Type B pancreatic cell (in vitro differentiated cells): Measurements from ENCODE around the gene TSPAN4. TPM values are rescaled to one million over a fixed set of nuclear protein-coding genes. Genes with fewer than 3 reads are reported as not detected.

Experiments
- DNase-seq: peaks from one replicate; pipeline ENCODE4 v3.0.0; 2021; ENCODE audit warnings: mixed read lengths; ENCODE audit not compliant: unreplicated experiment; ENCODE audit errors: extremely low spot score
- H3K27ac Mint-ChIP-seq: 2 replicates; pipeline ENCODE4 v1.8.0; 2021; ENCODE audit warnings: mild to moderate bottlenecking, mixed read lengths
- H3K27me3 Mint-ChIP-seq: 2 replicates; pipeline ENCODE4 v1.8.0; 2021; ENCODE audit warnings: mixed read lengths
- H3K36me3 Mint-ChIP-seq: 2 replicates; pipeline ENCODE4 v1.8.0; 2021; ENCODE audit warnings: mixed read lengths
- H3K4me1 Mint-ChIP-seq: one replicate; pipeline ENCODE4 v1.8.0; 2021; ENCODE audit warnings: mixed read lengths; ENCODE audit not compliant: unreplicated experiment
- H3K4me3 Mint-ChIP-seq: 2 replicates; pipeline ENCODE4 v1.8.0; 2021; ENCODE audit warnings: mild to moderate bottlenecking, mixed read lengths
- H3K9me3 Mint-ChIP-seq: 2 replicates; pipeline ENCODE4 v1.8.0; 2021; ENCODE audit warnings: mixed read lengths
- total RNA-seq: library from RNA; stranded (reverse); gene quantifications from 2 replicates; pipeline ENCODE4 v1.2.1, GENCODE V29; 2021; ENCODE audit warnings: low replicate concordance
- TF ChIP-seq, protein P1 (sequence below): fragments of 200-600 bp; sonication (generic); conservative IDR thresholded peaks from 2 replicates; pipeline ENCODE4 v1.5.0; 2021; ENCODE audit warnings: antibody characterized with exemption, mild to moderate bottlenecking

TSPAN4 gene
- total RNA-seq, 1 donor from 2014 or later: 43.2 TPM

DNA sequence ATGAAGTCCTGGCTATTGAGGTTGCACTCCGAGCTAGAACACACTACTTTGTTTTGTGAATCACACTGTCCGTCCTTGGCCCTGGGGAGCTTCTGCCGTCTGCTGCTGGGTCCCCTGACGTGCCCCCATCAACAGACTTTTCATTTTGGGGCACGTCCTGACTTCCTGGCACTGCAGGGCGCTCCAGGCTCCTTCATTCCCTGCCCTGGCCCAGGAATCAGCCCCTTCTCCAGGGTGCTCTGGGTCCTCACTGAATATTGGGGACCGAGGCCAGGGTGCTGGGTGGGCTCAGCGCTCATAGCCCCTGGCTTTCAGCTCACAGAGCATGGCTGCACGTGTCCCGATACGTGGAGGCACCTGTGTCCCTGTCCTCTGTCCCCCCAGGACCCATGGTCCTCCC is 22.2 kb downstream of the TSPAN4 start:
- no peak overlapping the region for H3K27ac Mint-ChIP-seq
- no peak overlapping the region for H3K4me3 Mint-ChIP-seq
- no peaks in the 10 kb centered on the region for H3K9me3 Mint-ChIP-seq
- no peaks in the 10 kb centered on the region for H3K27me3 Mint-ChIP-seq
- H3K36me3 Mint-ChIP-seq: no peaks in the 10 kb centered on the region
- TF ChIP-seq, protein P1, sequence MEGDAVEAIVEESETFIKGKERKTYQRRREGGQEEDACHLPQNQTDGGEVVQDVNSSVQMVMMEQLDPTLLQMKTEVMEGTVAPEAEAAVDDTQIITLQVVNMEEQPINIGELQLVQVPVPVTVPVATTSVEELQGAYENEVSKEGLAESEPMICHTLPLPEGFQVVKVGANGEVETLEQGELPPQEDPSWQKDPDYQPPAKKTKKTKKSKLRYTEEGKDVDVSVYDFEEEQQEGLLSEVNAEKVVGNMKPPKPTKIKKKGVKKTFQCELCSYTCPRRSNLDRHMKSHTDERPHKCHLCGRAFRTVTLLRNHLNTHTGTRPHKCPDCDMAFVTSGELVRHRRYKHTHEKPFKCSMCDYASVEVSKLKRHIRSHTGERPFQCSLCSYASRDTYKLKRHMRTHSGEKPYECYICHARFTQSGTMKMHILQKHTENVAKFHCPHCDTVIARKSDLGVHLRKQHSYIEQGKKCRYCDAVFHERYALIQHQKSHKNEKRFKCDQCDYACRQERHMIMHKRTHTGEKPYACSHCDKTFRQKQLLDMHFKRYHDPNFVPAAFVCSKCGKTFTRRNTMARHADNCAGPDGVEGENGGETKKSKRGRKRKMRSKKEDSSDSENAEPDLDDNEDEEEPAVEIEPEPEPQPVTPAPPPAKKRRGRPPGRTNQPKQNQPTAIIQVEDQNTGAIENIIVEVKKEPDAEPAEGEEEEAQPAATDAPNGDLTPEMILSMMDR: no peak
- no peak for DNase-seq
- peaks cover 5% of the 10 kb centered on the region for H3K4me1 Mint-ChIP-seq

DNA sequence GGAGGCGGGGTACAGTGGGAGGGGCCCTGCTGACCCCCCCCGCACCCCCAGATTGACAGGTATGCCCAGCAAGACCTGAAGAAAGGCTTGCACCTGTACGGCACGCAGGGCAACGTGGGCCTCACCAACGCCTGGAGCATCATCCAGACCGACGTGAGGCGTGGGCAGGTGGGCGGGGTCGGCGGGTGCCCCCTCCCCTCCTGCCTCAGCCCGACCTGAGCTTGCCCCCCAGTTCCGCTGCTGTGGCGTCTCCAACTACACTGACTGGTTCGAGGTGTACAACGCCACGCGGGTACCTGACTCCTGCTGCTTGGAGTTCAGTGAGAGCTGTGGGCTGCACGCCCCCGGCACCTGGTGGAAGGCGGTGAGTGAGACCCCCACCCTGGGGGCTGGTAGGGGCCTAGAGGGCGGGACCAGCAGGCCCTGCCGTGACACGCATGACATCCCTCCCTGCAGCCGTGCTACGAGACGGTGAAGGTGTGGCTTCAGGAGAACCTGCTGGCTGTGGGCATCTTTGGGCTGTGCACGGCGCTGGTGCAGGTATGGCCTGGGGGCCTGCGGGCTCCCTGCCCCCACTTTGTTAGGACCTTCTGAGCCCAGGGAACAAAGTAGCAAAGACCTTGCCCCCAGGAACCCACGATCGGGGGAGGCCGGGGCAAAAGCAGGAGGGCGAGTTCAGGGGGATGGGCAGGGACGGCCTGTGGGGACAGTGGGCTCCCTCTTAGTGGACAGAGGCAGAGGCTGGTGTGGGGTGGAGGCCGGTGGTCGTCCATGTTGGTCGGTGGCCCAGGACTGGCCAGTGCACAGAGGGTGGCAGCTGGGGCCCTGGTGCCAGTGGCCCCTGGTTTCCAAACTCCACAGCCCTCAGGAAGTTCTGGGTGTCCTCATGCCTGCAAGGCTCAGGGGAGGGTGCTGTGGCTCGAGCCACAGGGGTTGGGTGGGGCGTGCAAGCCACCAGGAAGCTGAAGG is 23.1 kb downstream of the TSPAN4 start:
- no peak overlapping the region for H3K4me3 Mint-ChIP-seq
- peaks cover 5% of the 10 kb centered on the region for H3K4me1 Mint-ChIP-seq

DNA sequence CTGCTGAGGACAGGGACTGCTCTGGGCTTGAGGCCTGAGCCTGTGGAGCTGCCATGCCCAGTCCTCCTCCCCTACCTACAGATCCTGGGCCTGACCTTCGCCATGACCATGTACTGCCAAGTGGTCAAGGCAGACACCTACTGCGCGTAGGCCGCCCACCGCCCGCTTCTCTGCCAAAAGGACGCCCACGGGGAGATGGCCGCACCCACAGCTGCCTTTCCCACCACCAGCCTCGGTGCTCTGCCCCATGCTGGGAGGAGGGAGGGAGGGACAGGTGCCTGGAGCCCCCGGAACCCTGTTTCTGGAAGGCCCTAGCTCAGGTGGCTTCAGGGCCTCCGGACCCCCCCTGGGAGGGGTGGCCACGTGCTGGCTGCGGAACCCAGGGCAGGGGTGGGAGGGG is 23.8 kb downstream of the TSPAN4 start:
- Mint-ChIP-seq H3K36me3 (no peaks in the 10 kb centered on the region), H3K4me1 (peaks cover 5% of the 10 kb centered on the region)
- DNase-seq: no peak

More for the DNA sequence above, 23.1 kb downstream of the TSPAN4 start:
- no peak for DNase-seq
- no peaks in the 10 kb centered on the region for H3K9me3 Mint-ChIP-seq
- H3K27me3 Mint-ChIP-seq: no peaks in the 10 kb centered on the region
- no peak overlapping the region for H3K27ac Mint-ChIP-seq
- no peaks in the 10 kb centered on the region for H3K36me3 Mint-ChIP-seq
- TF ChIP-seq, protein P1: no peak

DNA sequence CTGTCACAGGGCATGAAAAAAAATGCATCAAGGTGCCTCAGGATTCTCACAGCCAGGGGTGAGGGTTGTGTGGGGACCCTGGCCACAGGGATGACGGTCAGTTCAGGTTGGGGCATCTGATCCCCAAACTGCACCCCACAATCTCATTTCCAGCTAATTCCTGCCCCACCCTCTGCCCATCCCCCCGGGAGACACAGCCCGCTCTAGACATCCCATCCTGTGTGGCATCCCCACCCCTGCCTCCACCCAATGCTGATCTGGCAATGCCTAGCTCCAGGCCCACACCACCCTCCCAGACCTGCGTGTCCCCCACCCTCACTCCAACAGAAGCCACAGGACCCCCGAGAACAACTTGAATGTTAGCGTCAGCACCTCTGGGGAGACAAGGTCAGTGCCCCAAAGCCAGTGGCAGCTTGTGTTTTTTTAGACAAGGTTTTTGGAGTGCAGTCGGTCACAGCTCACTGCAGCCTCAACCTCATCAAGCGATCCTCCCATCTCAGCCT is 25.3 kb downstream of the TSPAN4 start:
- no peak for DNase-seq
- Mint-ChIP-seq H3K9me3 (no peaks in the 10 kb centered on the region), H3K36me3 (no peaks in the 10 kb centered on the region), H3K4me3 (no peak overlapping the region), H3K27ac (no peak overlapping the region), H3K4me1 (no peaks in the 10 kb centered on the region), H3K27me3 (no peaks in the 10 kb centered on the region)
- TF ChIP-seq, protein P1: no peak

More for the DNA sequence above, 23.8 kb downstream of the TSPAN4 start:
- TF ChIP-seq, protein P1: no peak
- Mint-ChIP-seq H3K27ac (no peak overlapping the region), H3K27me3 (no peaks in the 10 kb centered on the region), H3K4me3 (no peak overlapping the region), H3K9me3 (no peaks in the 10 kb centered on the region)

DNA sequence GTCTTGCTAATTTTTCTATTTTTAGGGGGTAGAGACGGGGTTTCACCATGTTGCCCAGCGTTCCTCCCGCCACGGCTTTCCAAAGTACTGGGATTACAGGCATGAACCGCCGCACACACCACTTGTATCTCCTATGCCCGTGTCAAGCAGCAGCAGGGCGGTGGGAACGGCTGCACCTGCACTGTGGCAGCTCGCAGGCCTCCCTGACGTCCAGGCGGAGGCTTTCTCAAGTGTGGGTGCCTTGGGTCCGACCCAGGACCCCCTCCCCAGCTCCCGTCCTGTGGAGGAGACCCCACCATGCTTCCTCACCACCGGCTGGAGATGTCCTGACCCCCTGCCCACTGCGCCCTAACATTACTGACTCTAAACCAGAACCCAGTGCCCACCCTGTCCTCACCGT is 25.7 kb downstream of the TSPAN4 start:
- TF ChIP-seq, protein P1: no peak
- H3K27me3 Mint-ChIP-seq: no peaks in the 10 kb centered on the region
- H3K36me3 Mint-ChIP-seq: no peaks in the 10 kb centered on the region
- no peaks in the 10 kb centered on the region for H3K9me3 Mint-ChIP-seq
- peaks cover 2% of the 10 kb centered on the region for H3K4me1 Mint-ChIP-seq
- peak overlapping the region; percentile 9 for H3K27ac Mint-ChIP-seq
- H3K4me3 Mint-ChIP-seq: no peak overlapping the region
- no peak for DNase-seq
